ENCODE measurements around the gene TMEM8B. TPM values are rescaled to one million over a fixed set of nuclear protein-coding genes. Genes with fewer than 3 reads are reported as not detected.

Gene TMEM8B
- polyA plus RNA-seq, 3 donors, result 2.6 to 11.6 (median 3.8) TPM

- Histone ChIP-seq H3K4me3 (replicated peaks in 1 of 3; ENCODE audit: low read depth in 2 of 3, low read length in 3 of 3) (peak overlapping the region in 1 of 3 experiments; percentile 39), H3K36me3 (replicated peaks in 1 of 2; ENCODE audit: control insufficient read depth in 1 of 2, insufficient read depth in 2 of 2, low read length in 2 of 2) (no peaks in the 10 kb centered on the region), H3K4me2 (replicated peaks; ENCODE audit: extremely low read depth, low read length, poor library complexity, severe bottlenecking) (peak overlapping the region; percentile 67), H3K9me3 (replicated peaks in 1 of 2; ENCODE audit: control insufficient read depth in 1 of 2, insufficient read depth in 1 of 2, low read length in 2 of 2) (no peaks in the 10 kb centered on the region), H3K79me2 (ENCODE audit: insufficient read depth, low read length) (peaks cover 4% of the 10 kb centered on the region), H2AFZ (ENCODE audit: insufficient read depth, low read depth, low read length, poor library complexity, severe bottlenecking) (no peak overlapping the region), H4K20me1 (ENCODE audit: insufficient read depth, low read length) (no peaks in the 10 kb centered on the region), H3K4me1 (ENCODE audit: control insufficient read depth in 1 of 2, insufficient read depth in 2 of 2, low read length in 2 of 2) (peaks cover 67 to 70% of the 10 kb centered on the region in 2 donors), H3K27ac (ENCODE audit: low read depth in 1 of 2, low read length in 2 of 2) (peak overlapping the region in 1 of 2 donors; percentile 42), H3K27me3 (ENCODE audit: control insufficient read depth in 2 of 2, insufficient read depth in 2 of 2, low read length in 2 of 2) (no peaks in the 10 kb centered on the region), H3K9ac (ENCODE audit: insufficient read depth, low read length, poor library complexity, severe bottlenecking) (no peak overlapping the region)
- WGBS (ENCODE audit: insufficient coverage), result 86% methylated on average over 11 of the region's 14 CpGs
- peak overlapping the region in 6 of 7 donors; percentile 30 to 93 (median 62) for H3K27ac Mint-ChIP-seq
- peak overlapping the region in 1 of 2 donors; percentile 78 for H3K4me3 Mint-ChIP-seq
- H3K27me3 Mint-ChIP-seq (ENCODE audit: low read depth in 3 of 3), result peaks cover 16 to 31% (median 18%) of the 10 kb centered on the region in 3 donors
- TF ChIP-seq CTCF (IDR thresholded peaks at IDR 0.05), result no peak
- peaks cover 27 to 29% of the 10 kb centered on the region in 2 donors for H3K36me3 Mint-ChIP-seq
- peaks cover 0 to 2% (median 0%) of the 10 kb centered on the region in 7 donors for H3K9me3 Mint-ChIP-seq
- peaks cover 85% of the 10 kb centered on the region for H3K4me1 Mint-ChIP-seq
- DNase-seq, result no peak
- intact Hi-C loops (cut with micrococcal nuclease), result no loop called here
These were observed 5.5 kb downstream of the TMEM8B start for GRCh38 chr9:35834260-35835215.

GRCh38 chr9:35835216-35835632 lies 6.2 kb downstream of the TMEM8B start:
- peaks cover 18 to 30% (median 20%) of the 10 kb centered on the region in 3 donors for H3K27me3 Mint-ChIP-seq (ENCODE audit: low read depth in 3 of 3)
- H3K4me3 Mint-ChIP-seq, result no peak overlapping the region
- peak overlapping the region in 1 of 7 donors; percentile 71 for H3K27ac Mint-ChIP-seq
- Histone ChIP-seq H3K9ac (ENCODE audit: insufficient read depth, low read length, poor library complexity, severe bottlenecking) (no peak overlapping the region), H3K4me2 (replicated peaks; ENCODE audit: extremely low read depth, low read length, poor library complexity, severe bottlenecking) (no peak overlapping the region), H3K79me2 (ENCODE audit: insufficient read depth, low read length) (no peaks in the 10 kb centered on the region), H4K20me1 (ENCODE audit: insufficient read depth, low read length) (no peaks in the 10 kb centered on the region), H3K27me3 (ENCODE audit: control insufficient read depth in 2 of 2, insufficient read depth in 2 of 2, low read length in 2 of 2) (no peaks in the 10 kb centered on the region), H3K4me1 (ENCODE audit: control insufficient read depth in 1 of 2, insufficient read depth in 2 of 2, low read length in 2 of 2) (peaks cover 67 to 70% of the 10 kb centered on the region in 2 donors), H3K27ac (ENCODE audit: low read depth in 1 of 2, low read length in 2 of 2) (no peak overlapping the region), H3K36me3 (replicated peaks in 1 of 2; ENCODE audit: control insufficient read depth in 1 of 2, insufficient read depth in 2 of 2, low read length in 2 of 2) (no peaks in the 10 kb centered on the region), H3K9me3 (replicated peaks in 1 of 2; ENCODE audit: control insufficient read depth in 1 of 2, insufficient read depth in 1 of 2, low read length in 2 of 2) (no peaks in the 10 kb centered on the region), H3K4me3 (replicated peaks in 1 of 3; ENCODE audit: low read depth in 2 of 3, low read length in 3 of 3) (no peak overlapping the region), H2AFZ (ENCODE audit: insufficient read depth, low read depth, low read length, poor library complexity, severe bottlenecking) (no peak overlapping the region)
- no peak for TF ChIP-seq CTCF (IDR thresholded peaks at IDR 0.05)
- peaks cover 30 to 33% of the 10 kb centered on the region in 2 donors for H3K36me3 Mint-ChIP-seq
- H3K9me3 Mint-ChIP-seq, result peaks cover 4 to 8% (median 5%) of the 10 kb centered on the region in 7 donors
- 100% methylated on average over 3 of the region's 3 CpGs for WGBS (ENCODE audit: insufficient coverage)
- intact Hi-C loops (cut with micrococcal nuclease), result no loop called here
- peaks cover 83% of the 10 kb centered on the region for H3K4me1 Mint-ChIP-seq
- no peak for DNase-seq
